C4-2B (cell line): ENCODE results near the gene WDR6.

Source experiments
- CTCF ChIP-seq: fragments of 450-650 bp; conservative IDR thresholded peaks from 2 replicates; pipeline ENCODE4 v1.5.1; 2017; ENCODE audit warnings: mild to moderate bottlenecking
- ZFX ChIP-seq: fragments of 450-650 bp; IDR thresholded peaks from 2 replicates; pipeline ENCODE4 v1.6.1; 2017

- TF ChIP-seq CTCF = no peak
- TF ChIP-seq ZFX = no peak
Observed at GRCh38 chr3:48974076-48974864, 32.9 kb upstream of the WDR6 start.
